H9 (cell line): ENCODE measurements around the gene EFNB1. TPM values are rescaled to one million over a fixed set of nuclear protein-coding genes. Genes with fewer than 3 reads are reported as not detected.

ENCODE experiments used
- DNase-seq: peaks from one replicate; pipeline ENCODE4 v3.0.0-alpha.2; 2017
- H2AFZ ChIP-seq: one replicate; pipeline ENCODE4 v1.6.1; 2013; ENCODE audit warnings: mild to moderate bottlenecking, low read length, control low read depth, moderate library complexity
- H2AK5ac ChIP-seq: 2 replicates; pipeline ENCODE4 v1.6.1; 2013; ENCODE audit warnings: low read length, control low read depth, mixed read lengths; ENCODE audit not compliant: insufficient read length
- H2BK120ac ChIP-seq: one replicate; pipeline ENCODE4 v1.6.1; 2013; ENCODE audit warnings: low read depth, mild to moderate bottlenecking, low read length, control low read depth, inconsistent platforms; ENCODE audit not compliant: poor library complexity, severe bottlenecking
- H2BK12ac ChIP-seq: 2 replicates; pipeline ENCODE4 v1.6.1; 2013; ENCODE audit warnings: low read length, control low read depth, mixed read lengths, low read depth; ENCODE audit not compliant: insufficient read length
- H2BK15ac ChIP-seq: 2 replicates; pipeline ENCODE4 v1.6.1; 2013; ENCODE audit warnings: low read depth, low read length, control low read depth
- H2BK20ac ChIP-seq: one replicate; pipeline ENCODE4 v1.6.1; 2013; ENCODE audit warnings: low read depth, mild to moderate bottlenecking, low read length, control low read depth, inconsistent platforms; ENCODE audit not compliant: poor library complexity, severe bottlenecking
- H2BK5ac ChIP-seq: 2 replicates; pipeline ENCODE4 v1.6.1; 2013; ENCODE audit warnings: low read length, control low read depth, mixed read lengths; ENCODE audit not compliant: insufficient read length
- H3K14ac ChIP-seq: 2 replicates; pipeline ENCODE4 v1.6.1; 2013; ENCODE audit warnings: low read length, control low read depth; ENCODE audit not compliant: insufficient read depth
- H3K18ac ChIP-seq: 2 replicates; pipeline ENCODE4 v1.6.1; 2013; ENCODE audit warnings: low read depth, mild to moderate bottlenecking, mixed read lengths, low read length, control low read depth; ENCODE audit not compliant: insufficient read length
- H3K23ac ChIP-seq: 2 replicates; pipeline ENCODE4 v1.6.1; 2013; ENCODE audit warnings: low read length, control low read depth, mixed read lengths, low read depth; ENCODE audit not compliant: insufficient read length
- H3K23me2 ChIP-seq: 2 replicates; pipeline ENCODE4 v1.6.1; 2013; ENCODE audit warnings: low read depth, mild to moderate bottlenecking, mixed read lengths, low read length, control low read depth; ENCODE audit not compliant: insufficient read length, poor library complexity, severe bottlenecking
- H3K27ac ChIP-seq: 2 replicates; pipeline ENCODE4 v1.5.1; 2013; ENCODE audit warnings: low read length, control low read depth, mixed read lengths, low read depth; ENCODE audit not compliant: insufficient read length
- H3K27me3 ChIP-seq: 2 replicates; pipeline ENCODE4 v1.6.1; 2013; ENCODE audit warnings: low read length, control low read depth, inconsistent platforms; ENCODE audit not compliant: insufficient read depth
- H3K4ac ChIP-seq: 2 replicates; pipeline ENCODE4 v1.6.1; 2013; ENCODE audit warnings: low read depth, mild to moderate bottlenecking, control low read depth, inconsistent platforms, low read length, moderate library complexity
- H3K4me1 ChIP-seq: 2 replicates; pipeline ENCODE4 v1.6.1; 2013; ENCODE audit warnings: low read length, control low read depth, inconsistent platforms; ENCODE audit not compliant: insufficient read depth
- H3K4me2 ChIP-seq: 2 replicates; pipeline ENCODE4 v1.6.1; 2013; ENCODE audit warnings: low read length, control low read depth, mixed read lengths; ENCODE audit not compliant: insufficient read length, insufficient read depth
- H3K56ac ChIP-seq: 2 replicates; pipeline ENCODE4 v1.6.1; 2013; ENCODE audit warnings: low read depth, mild to moderate bottlenecking, mixed read lengths, low read length, control low read depth; ENCODE audit not compliant: insufficient read length
- H3K79me1 ChIP-seq: 2 replicates; pipeline ENCODE4 v1.6.1; 2013; ENCODE audit warnings: low read depth, mild to moderate bottlenecking, moderate library complexity, low read length, control low read depth, inconsistent platforms; ENCODE audit not compliant: insufficient read depth, poor library complexity, severe bottlenecking
- H3K79me2 ChIP-seq: 2 replicates; pipeline ENCODE4 v1.6.1; 2013; ENCODE audit warnings: low read length, control low read depth, inconsistent platforms; ENCODE audit not compliant: insufficient read depth
- H3K9ac ChIP-seq: 2 replicates; pipeline ENCODE4 v1.6.1; 2013; ENCODE audit warnings: low read length, control low read depth, mixed read lengths; ENCODE audit not compliant: insufficient read length; ENCODE audit errors: extremely low read depth
- H3K9me3 ChIP-seq: one replicate; pipeline ENCODE4 v1.6.1; 2013; ENCODE audit warnings: low read depth, low read length, inconsistent platforms; ENCODE audit not compliant: control insufficient read depth
- H3T11ph ChIP-seq: one replicate; pipeline ENCODE4 v1.6.1; 2013; ENCODE audit warnings: mild to moderate bottlenecking, low read length, control low read depth, inconsistent platforms
- H4K20me1 ChIP-seq: one replicate; pipeline ENCODE4 v1.6.1; 2013; ENCODE audit not compliant: control insufficient read depth, insufficient read length, insufficient read depth
- H4K5ac ChIP-seq: 2 replicates; pipeline ENCODE4 v1.6.1; 2013; ENCODE audit warnings: low read depth, mild to moderate bottlenecking, mixed read lengths, low read length, control low read depth; ENCODE audit not compliant: insufficient read length
- H4K8ac ChIP-seq: replicated peaks from 2 replicates; pipeline ENCODE4 v1.6.1; 2013; ENCODE audit warnings: low read length, control low read depth, mixed read lengths, low read depth; ENCODE audit not compliant: insufficient read length
- H4K91ac ChIP-seq: 2 replicates; pipeline ENCODE4 v1.6.1; 2013; ENCODE audit warnings: low read depth, mild to moderate bottlenecking, moderate library complexity, mixed read lengths, low read length, control low read depth; ENCODE audit not compliant: insufficient read length
- H3K27ac Mint-ChIP-seq, 3 experiments: 2 replicates in 2 of 3; 3 replicates in 1 of 3; pipeline ENCODE4 v1.8.0; 2020 to 2021; ENCODE audit warnings: mixed read lengths in 3 of 3, mild to moderate bottlenecking in 1 of 3, moderate library complexity in 1 of 3
- H3K27me3 Mint-ChIP-seq: 2 replicates; pipeline ENCODE4 v1.8.0; 2021; ENCODE audit warnings: low read depth, mild to moderate bottlenecking, moderate library complexity, mixed read lengths
- H3K36me3 Mint-ChIP-seq, 3 experiments: 2 replicates in 2 of 3; 3 replicates in 1 of 3; pipeline ENCODE4 v1.8.0; 2020 to 2021; ENCODE audit warnings: low read depth in 3 of 3, mixed read lengths in 3 of 3; ENCODE audit not compliant: insufficient read depth in 1 of 3
- H3K4me1 Mint-ChIP-seq, 2 experiments: 2 replicates each; pipeline ENCODE4 v1.8.0; 2020; ENCODE audit warnings: mixed read lengths in 2 of 2
- H3K4me3 Mint-ChIP-seq, 2 experiments: 2 replicates in 1 of 2; 3 replicates in 1 of 2; pipeline ENCODE4 v1.8.0; 2020 to 2021; ENCODE audit warnings: mild to moderate bottlenecking in 2 of 2, mixed read lengths in 2 of 2, moderate library complexity in 1 of 2
- H3K9me3 Mint-ChIP-seq, 2 experiments: 2 replicates in 1 of 2; 3 replicates in 1 of 2; pipeline ENCODE4 v1.8.0; 2020; ENCODE audit warnings: mild to moderate bottlenecking in 2 of 2, mixed read lengths in 2 of 2, moderate library complexity in 1 of 2
- CTCF ChIP-seq: fragments of 200-600 bp; sonication (generic); conservative IDR thresholded peaks from 3 replicates; pipeline ENCODE4 v1.8.0; 2021; ENCODE audit warnings: antibody characterized with exemption, mild to moderate bottlenecking
- WGBS: extraction: QIAGEN DNeasy Blood & Tissue Kit; methylation state at CpG from one replicate; pipeline ENCODE4 v1.1.7; 2013; ENCODE audit warnings: missing lambda C conversion rate, low lambda C conversion rate, mixed read lengths; ENCODE audit not compliant: insufficient read length; ENCODE audit errors: extremely low coverage; 5-methylcytosine and 5-hydroxymethylcytosine counted together
- total RNA-seq: library from RNA; stranded (reverse); gene quantifications from 2 replicates; pipeline ENCODE4 v1.2.1, GENCODE V29; 2021

The EFNB1 gene
- total RNA-seq, 1 experiment from 2014 or later, result 3.1 TPM

- H3K14ac ChIP-seq, result no peak overlapping the region
- no peak overlapping the region for H2BK120ac ChIP-seq
- H3K9me3 ChIP-seq, result no peaks in the 10 kb centered on the region
- no peaks in the 10 kb centered on the region for H3K23me2 ChIP-seq
- TF ChIP-seq CTCF, result no peak
- H3K18ac ChIP-seq, result no peak overlapping the region
- no peak overlapping the region for H3K56ac ChIP-seq
- H3K4me2 ChIP-seq, result no peak overlapping the region
- no peaks in the 10 kb centered on the region for H4K20me1 ChIP-seq
- Mint-ChIP-seq H3K27me3 (peaks cover 11% of the 10 kb centered on the region), H3K4me1 (peaks cover 10 to 26% of the 10 kb centered on the region in 2 experiments), H3K27ac (no peak overlapping the region), H3K4me3 (no peak overlapping the region), H3K9me3 (peaks cover 84 to 87% of the 10 kb centered on the region in 2 experiments), H3K36me3 (peaks cover 0 to 3% (median 0%) of the 10 kb centered on the region in 3 experiments; a peak in 2 of 7 replicates)
- no peak overlapping the region for H3K27ac ChIP-seq
- DNase-seq, result no peak
- no peaks in the 10 kb centered on the region for H3K27me3 ChIP-seq
- no peak overlapping the region for H3K23ac ChIP-seq
- no peak overlapping the region for H2AFZ ChIP-seq
- no peak overlapping the region for H4K5ac ChIP-seq
- H3K79me1 ChIP-seq, result no peaks in the 10 kb centered on the region
- no peak overlapping the region for H2BK12ac ChIP-seq
- H3K4me1 ChIP-seq, result no peaks in the 10 kb centered on the region; the same call in 1 of the 2 replicates
- H2AK5ac ChIP-seq, result no peak overlapping the region
- H2BK15ac ChIP-seq, result no peak overlapping the region
- H2BK5ac ChIP-seq, result no peak overlapping the region
- no peaks in the 10 kb centered on the region for H3K79me2 ChIP-seq
- H3K4ac ChIP-seq, result no peak overlapping the region
- H3K9ac ChIP-seq, result no peak overlapping the region
- no peak overlapping the region for H3T11ph ChIP-seq
- H4K91ac ChIP-seq, result no peak overlapping the region
- H4K8ac ChIP-seq, result no peak overlapping the region
- no peak overlapping the region for H2BK20ac ChIP-seq
- no CpG with 5 or more reads among the region's 5 CpGs for WGBS
Measured at GRCh38 chrX:68868902-68869800, 40.3 kb downstream of the EFNB1 start.
